Measurements from ENCODE around the gene ZC3H18. TPM values are rescaled to one million over a fixed set of nuclear protein-coding genes. Genes with fewer than 3 reads are reported as not detected.
"Not testable (repeated sequence)": the region's sequence is repeated elsewhere in the genome, so short reads cannot be mapped to it uniquely, and the experiment has no call there.

Gene ZC3H18
- total RNA-seq, 1 donor from 2014 or later: 10.5 TPM

DNA sequence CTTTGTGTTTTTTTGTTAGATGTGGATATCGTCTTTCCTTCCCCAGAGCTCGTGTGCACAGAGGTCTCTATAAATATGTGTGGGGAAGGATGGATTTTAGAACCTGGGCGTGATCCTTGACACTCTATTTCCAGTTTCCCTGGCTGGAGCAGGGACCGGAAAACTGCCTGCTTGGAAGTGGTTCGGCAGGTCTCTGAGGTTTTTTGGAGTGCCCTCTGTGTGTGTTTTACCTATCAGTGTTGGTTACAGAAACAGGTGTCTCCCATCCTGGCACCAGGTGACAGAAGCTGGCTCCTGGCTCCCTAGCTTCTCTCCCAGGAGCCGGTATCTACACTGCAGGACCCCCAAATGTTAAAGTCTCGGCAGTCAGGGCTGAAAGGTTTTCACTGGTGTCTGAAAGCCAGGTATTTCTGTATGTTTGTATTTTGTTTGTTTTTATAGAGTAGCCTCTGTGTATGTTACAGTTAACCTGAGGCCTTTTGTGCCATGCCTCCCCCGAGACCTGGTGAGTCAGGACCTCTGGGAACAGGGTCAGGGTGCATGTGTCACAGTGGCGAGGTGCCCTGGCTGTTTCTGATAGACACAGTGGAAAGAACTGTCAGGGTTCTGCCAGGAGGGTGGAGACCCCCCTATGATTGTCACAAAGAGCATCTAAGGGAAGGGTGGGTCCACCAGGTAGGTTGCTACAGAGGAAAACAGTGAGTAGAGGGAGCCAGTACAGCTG, 31.3 kb downstream of the ZC3H18 start:
- no peak overlapping the region for H3K4me3 ChIP-seq (ENCODE audit: low read depth, low read length)
- H3K27me3 ChIP-seq (ENCODE audit: control insufficient read depth, insufficient read depth, low read length): no peaks in the 10 kb centered on the region
- H3K36me3 ChIP-seq (ENCODE audit: control insufficient read depth, insufficient read depth, low read length): peaks cover 38% of the 10 kb centered on the region
- TF ChIP-seq, protein P1, sequence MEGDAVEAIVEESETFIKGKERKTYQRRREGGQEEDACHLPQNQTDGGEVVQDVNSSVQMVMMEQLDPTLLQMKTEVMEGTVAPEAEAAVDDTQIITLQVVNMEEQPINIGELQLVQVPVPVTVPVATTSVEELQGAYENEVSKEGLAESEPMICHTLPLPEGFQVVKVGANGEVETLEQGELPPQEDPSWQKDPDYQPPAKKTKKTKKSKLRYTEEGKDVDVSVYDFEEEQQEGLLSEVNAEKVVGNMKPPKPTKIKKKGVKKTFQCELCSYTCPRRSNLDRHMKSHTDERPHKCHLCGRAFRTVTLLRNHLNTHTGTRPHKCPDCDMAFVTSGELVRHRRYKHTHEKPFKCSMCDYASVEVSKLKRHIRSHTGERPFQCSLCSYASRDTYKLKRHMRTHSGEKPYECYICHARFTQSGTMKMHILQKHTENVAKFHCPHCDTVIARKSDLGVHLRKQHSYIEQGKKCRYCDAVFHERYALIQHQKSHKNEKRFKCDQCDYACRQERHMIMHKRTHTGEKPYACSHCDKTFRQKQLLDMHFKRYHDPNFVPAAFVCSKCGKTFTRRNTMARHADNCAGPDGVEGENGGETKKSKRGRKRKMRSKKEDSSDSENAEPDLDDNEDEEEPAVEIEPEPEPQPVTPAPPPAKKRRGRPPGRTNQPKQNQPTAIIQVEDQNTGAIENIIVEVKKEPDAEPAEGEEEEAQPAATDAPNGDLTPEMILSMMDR (IDR thresholded peaks at IDR 0.05; ENCODE audit: insufficient read depth, low read length, severe bottlenecking): no peak
- FAIRE-seq (no peak), DNase-seq (ENCODE audit: low read depth) (no peak)

DNA sequence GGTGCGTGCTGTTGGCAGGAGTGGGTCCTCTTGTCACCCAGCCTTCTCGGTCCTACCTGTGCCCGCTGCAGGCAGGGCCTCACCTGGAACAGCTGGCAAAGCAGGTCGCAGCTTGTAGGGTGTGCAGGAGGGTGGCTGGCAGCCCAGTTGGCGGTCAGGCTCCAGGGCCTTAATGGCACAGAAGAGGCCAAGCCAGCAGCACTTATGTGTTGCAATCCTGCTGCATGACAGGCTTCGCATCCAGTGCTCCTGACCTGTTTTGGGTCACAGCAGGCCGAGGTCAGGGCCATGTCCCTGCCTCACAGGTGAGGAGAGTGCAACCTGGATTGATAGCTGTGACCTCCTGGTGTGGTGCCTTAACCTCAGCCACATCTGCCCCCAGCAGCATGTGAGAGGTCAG, 31.9 kb downstream of the ZC3H18 start:
- Histone ChIP-seq H3K36me3 (ENCODE audit: control insufficient read depth, insufficient read depth, low read length) (peaks cover 38% of the 10 kb centered on the region), H3K4me3 (ENCODE audit: low read depth, low read length) (no peak overlapping the region), H3K27me3 (ENCODE audit: control insufficient read depth, insufficient read depth, low read length) (no peaks in the 10 kb centered on the region)
- FAIRE-seq (no peak), DNase-seq (ENCODE audit: low read depth) (no peak)
- TF ChIP-seq, protein P1 (IDR thresholded peaks at IDR 0.05; ENCODE audit: insufficient read depth, low read length, severe bottlenecking): no peak

DNA sequence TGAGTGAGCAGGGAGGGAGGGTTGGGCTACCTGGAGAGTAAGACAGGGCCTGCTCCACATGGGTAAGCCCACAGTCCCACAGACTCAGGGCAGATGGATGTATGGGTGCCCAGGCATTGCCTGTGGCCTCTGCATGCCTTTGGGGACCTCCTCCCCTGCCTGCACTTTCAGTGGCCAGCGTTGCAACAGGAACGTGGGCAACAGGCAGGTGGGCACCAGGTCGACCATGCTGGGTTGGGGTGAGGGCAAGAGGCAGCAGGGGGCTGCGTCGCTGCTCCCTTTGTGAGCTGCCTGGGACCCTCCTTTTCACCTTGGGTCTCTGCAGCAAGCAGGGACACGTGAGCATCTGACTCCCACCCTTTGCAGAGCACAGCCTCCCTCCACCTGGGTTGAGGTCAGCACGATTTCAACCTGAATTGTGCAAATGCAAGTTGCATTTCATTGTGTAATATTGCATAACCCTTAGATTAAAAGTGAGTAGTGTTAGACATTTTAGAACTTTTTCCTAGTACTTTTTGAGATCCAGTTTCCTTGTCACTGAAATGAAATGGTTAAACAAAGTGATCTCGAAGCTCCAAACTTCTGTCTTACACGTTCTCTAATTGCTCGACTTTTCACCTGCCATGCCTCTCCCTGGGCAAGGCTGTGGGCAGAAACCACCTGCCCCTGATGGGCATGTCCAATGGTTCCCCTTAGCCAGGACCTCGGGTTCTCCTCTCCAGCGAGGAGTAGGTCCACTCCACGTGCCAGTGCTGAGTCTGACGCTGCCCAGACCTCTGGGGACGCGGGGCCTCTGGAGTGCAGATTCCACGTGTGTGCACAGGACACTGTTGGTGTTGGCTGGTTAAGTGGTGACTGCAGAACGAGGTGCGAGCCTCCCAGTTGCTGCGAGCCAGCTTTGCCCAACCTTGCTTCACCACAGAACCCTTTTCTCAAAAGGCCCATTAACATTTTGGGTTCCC, 35.3 kb downstream of the ZC3H18 start:
- TF ChIP-seq, protein P1 (IDR thresholded peaks at IDR 0.05; ENCODE audit: insufficient read depth, low read length, severe bottlenecking): no peak
- no peak for DNase-seq (ENCODE audit: low read depth)
- H3K36me3 ChIP-seq (ENCODE audit: control insufficient read depth, insufficient read depth, low read length): peaks cover 34% of the 10 kb centered on the region
- H3K4me3 ChIP-seq (ENCODE audit: low read depth, low read length): no peak overlapping the region
- no peak for FAIRE-seq
- no peaks in the 10 kb centered on the region for H3K27me3 ChIP-seq (ENCODE audit: control insufficient read depth, insufficient read depth, low read length)

DNA sequence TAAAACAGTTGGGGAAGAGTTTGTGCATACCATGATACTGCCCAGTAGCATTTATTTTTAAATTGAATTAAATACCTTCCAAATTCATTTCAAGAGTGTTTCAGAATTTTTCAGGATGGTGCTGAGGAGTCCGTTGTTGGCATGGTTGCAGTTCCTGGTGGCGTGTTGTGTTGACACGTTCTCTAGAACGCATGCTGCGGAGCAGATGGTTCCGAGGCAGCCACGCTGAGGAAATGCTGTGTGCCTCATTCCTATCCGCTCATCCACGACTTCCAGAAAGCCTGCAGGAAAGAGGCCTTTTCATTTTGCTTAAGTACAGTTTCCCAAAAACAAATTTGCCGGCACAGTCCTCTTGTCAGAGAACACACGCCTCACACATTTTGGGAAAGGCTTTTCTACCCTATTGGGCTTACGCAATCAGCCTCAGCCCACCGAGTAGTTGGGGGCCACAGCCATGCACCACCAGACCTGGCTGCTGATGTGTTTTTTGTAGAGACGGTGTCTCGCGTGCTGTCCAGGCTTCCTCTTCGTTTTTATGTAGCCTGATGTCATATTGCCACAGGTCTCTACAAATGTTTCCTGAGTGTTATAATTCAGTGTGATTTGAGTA, 36.0 kb downstream of the ZC3H18 start:
- Histone ChIP-seq H3K27me3 (ENCODE audit: control insufficient read depth, insufficient read depth, low read length) (no peaks in the 10 kb centered on the region), H3K4me3 (ENCODE audit: low read depth, low read length) (no peak overlapping the region), H3K36me3 (ENCODE audit: control insufficient read depth, insufficient read depth, low read length) (peaks cover 36% of the 10 kb centered on the region)
- no peak for FAIRE-seq
- no peak for DNase-seq (ENCODE audit: low read depth)
- TF ChIP-seq, protein P1 (IDR thresholded peaks at IDR 0.05; ENCODE audit: insufficient read depth, low read length, severe bottlenecking): no peak

DNA sequence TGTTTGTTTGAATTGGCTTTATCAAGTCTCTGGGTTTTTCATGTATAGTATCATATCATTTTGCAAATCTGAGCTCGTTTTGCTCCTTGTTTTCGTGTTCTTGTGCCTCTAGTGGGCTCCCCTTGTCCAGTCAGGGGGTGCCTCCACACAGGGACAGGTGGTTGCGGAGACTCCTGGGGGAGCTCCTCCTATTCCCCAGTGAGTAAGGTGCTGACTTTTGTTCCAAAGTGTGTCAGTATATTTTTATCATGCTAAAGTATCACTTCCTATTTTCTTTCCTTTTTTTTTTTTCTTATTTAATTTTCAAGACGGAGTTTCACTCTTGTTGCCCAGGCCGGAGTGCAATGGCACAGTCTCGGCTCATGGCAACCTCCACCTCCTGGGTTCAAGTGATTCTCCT, 37.9 kb downstream of the ZC3H18 start:
- TF ChIP-seq, protein P1 (IDR thresholded peaks at IDR 0.05; ENCODE audit: insufficient read depth, low read length, severe bottlenecking): no peak
- Histone ChIP-seq H3K36me3 (ENCODE audit: control insufficient read depth, insufficient read depth, low read length) (peaks cover 32% of the 10 kb centered on the region), H3K4me3 (ENCODE audit: low read depth, low read length) (no peak overlapping the region), H3K27me3 (ENCODE audit: control insufficient read depth, insufficient read depth, low read length) (no peaks in the 10 kb centered on the region)
- FAIRE-seq (no peak), DNase-seq (ENCODE audit: low read depth) (no peak)

DNA sequence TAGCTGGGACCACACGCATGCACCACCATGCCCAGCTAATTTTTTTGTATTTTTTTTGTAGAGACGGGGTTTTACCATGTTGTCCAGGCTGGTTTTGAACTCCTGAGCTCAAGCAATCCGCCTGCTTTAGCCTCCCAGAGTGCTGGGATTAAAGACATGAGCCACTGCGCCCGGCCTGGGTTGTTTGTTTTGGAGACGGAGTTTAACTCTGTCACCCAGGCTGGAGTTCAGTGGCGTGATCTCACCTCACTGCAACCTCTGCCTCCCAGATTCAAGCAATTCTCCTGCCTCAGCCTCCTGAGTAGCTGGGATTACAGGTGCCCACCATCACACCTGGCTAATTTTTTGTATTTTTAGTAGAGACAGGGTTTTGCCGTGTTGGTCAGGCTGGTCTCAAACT, 39.2 kb downstream of the ZC3H18 start:
- H3K27me3 ChIP-seq (ENCODE audit: control insufficient read depth, insufficient read depth, low read length); DNase-seq (ENCODE audit: low read depth); H3K4me3 ChIP-seq (ENCODE audit: low read depth, low read length); FAIRE-seq: not testable (repeated sequence)
- peaks cover 32% of the 10 kb centered on the region for H3K36me3 ChIP-seq (ENCODE audit: control insufficient read depth, insufficient read depth, low read length)
